Activated CD4-positive, alpha-beta T cell treated with anti-CD3 and anti-CD28 coated beads, Interleukin-2, amount 10 ng/mL, durations not matched to agents 24 days and 14 days (primary cell): ENCODE results near the gene VGLL4. TPM values are rescaled to one million over a fixed set of nuclear protein-coding genes. Genes with fewer than 3 reads are reported as not detected.

Experiments used
- DNase-seq: peaks from one replicate; pipeline ENCODE4 v3.0.0; 2022
- H3K27ac Mint-ChIP-seq: one replicate; pipeline ENCODE4 v1.8.0; 2022; ENCODE audit warnings: mild to moderate bottlenecking, mixed read lengths
- H3K27me3 Mint-ChIP-seq: one replicate; pipeline ENCODE4 v1.8.0; 2022; ENCODE audit warnings: mixed read lengths
- H3K36me3 Mint-ChIP-seq: one replicate; pipeline ENCODE4 v1.8.0; 2022; ENCODE audit warnings: low read depth, mild to moderate bottlenecking, mixed read lengths
- H3K4me1 Mint-ChIP-seq: one replicate; pipeline ENCODE4 v1.8.0; 2021; ENCODE audit warnings: mixed read lengths
- H3K4me3 Mint-ChIP-seq: one replicate; pipeline ENCODE4 v1.8.0; 2022; ENCODE audit warnings: mild to moderate bottlenecking, moderate library complexity, mixed read lengths
- H3K9me3 Mint-ChIP-seq: one replicate; pipeline ENCODE4 v1.8.0; 2021; ENCODE audit warnings: mixed read lengths
- intact Hi-C: fragments of 100-400 bp; cut with micrococcal nuclease; formaldehyde crosslinking; loops from one replicate; pipeline ENCODE4 v1.15.1; 2023
- total RNA-seq: library from RNA; stranded (reverse); gene quantifications from 2 replicates; pipeline ENCODE4 v1.2.3, GENCODE V29; 2022

Gene VGLL4
- total RNA-seq, 1 donor from 2014 or later = 44.0 TPM

DNA sequence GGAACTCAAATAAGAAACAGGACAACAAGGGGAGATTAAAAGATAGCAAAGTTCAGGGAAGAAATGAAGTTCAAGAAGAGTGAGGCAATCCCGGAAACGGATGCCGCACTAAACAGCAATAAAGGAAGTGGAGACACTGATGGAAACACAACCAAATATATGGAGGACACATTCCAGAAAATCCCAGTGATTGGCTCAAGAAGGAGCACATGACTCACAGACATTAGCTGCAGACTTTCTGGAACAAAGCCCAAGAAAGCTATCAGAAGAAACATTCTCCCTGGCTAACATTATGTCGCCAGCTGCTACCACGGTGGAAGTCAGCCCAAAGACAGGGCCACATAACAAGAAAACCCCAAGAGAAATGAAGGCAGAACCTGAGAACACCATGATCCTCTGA lies 18.1 kb upstream of the VGLL4 start:
- intact Hi-C loops = no loop called here
- Mint-ChIP-seq H3K9me3 (no peaks in the 10 kb centered on the region), H3K27me3 (no peaks in the 10 kb centered on the region), H3K36me3 (no peaks in the 10 kb centered on the region), H3K4me3 (no peak overlapping the region), H3K27ac (no peak overlapping the region), H3K4me1 (no peaks in the 10 kb centered on the region)
- no peak for DNase-seq

DNA sequence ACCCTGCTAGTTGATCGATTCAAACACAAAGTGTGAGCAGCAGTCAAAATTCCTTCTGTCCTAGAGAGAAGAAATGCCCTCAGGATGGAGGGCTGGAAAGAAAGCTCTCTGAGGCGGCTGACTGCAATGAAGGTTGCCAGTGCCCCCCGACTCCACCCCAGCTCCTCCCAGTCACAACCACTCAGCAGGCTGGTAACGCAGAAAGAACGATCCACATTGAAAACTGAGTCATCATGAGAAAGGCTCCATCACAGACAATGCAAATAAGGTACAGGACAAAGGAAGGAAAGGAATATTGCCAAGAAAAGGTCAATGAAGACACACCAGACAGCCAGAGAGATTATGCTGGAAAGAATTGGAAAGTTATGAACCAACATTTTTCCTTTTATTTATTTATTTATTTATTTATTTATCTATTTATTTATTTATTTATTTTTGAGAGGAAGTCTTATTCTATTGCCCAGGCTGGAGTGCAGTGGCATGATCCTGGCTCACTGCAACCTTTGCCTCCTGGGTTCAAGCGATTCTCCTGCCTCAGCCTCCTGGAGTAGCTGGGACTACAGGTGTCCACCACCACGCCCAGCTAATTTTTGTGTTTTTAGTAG lies 17.4 kb upstream of the VGLL4 start:
- no peak overlapping the region for H3K4me3 Mint-ChIP-seq

DNA sequence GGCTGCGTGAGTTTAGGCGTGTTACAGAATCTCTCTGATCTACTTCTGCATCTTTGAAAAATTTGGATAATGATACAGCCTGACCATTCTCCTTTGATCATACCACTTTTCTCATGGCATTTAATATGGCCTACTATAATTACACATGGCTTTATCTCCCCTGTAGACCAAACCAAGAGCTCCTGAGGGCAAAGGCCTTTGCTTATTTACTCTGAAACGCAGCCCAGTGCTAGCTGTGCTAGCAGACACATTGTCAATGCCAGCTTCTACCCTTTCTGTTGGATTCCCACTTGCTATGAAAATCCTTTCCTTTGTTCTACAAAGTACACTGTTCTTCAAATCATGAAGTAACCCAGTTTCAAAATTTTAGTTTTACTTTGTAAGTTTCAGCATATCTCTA lies 16.5 kb upstream of the VGLL4 start:
- Mint-ChIP-seq H3K27me3 (no peaks in the 10 kb centered on the region), H3K9me3 (no peaks in the 10 kb centered on the region), H3K27ac (no peak overlapping the region), H3K36me3 (no peaks in the 10 kb centered on the region), H3K4me1 (peaks cover 2% of the 10 kb centered on the region), H3K4me3 (no peak overlapping the region)
- intact Hi-C loops = no loop called here
- no peak for DNase-seq

More for the DNA sequence above, 17.4 kb upstream of the VGLL4 start:
- no peak for DNase-seq
- Mint-ChIP-seq H3K36me3 (no peaks in the 10 kb centered on the region), H3K4me1 (no peaks in the 10 kb centered on the region), H3K27me3 (no peaks in the 10 kb centered on the region), H3K9me3 (no peaks in the 10 kb centered on the region), H3K27ac (no peak overlapping the region)
- intact Hi-C loops = no loop called here

DNA sequence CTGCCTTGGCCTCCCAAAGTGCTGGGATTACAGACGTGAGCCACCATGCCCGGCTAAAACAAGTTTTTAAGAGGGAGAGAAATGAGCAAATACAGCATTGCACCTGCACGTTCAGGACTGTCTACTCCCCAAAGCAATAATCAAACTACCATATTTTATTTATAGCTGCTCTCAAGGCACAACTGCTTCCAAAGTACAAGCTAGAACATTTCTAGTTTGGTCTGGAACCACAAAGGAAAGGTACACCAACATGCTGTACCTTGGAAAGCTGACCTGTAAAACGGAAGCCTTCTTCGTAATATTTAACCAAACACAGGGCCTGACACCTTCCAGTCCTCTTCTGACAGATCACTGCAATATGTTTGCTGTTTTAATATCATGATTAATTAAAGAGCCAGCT lies 14.5 kb upstream of the VGLL4 start:
- peaks cover 2% of the 10 kb centered on the region for H3K4me1 Mint-ChIP-seq
- no peaks in the 10 kb centered on the region for H3K9me3 Mint-ChIP-seq
- intact Hi-C loops = loop anchor here (10.0 kb wide), 1 partner anchor 593 kb away; no protein-coding TSS in a partner anchor
- H3K27me3 Mint-ChIP-seq = peaks cover 4% of the 10 kb centered on the region
- DNase-seq = no peak
- H3K4me3 Mint-ChIP-seq = no peak overlapping the region
- no peaks in the 10 kb centered on the region for H3K36me3 Mint-ChIP-seq
- no peak overlapping the region for H3K27ac Mint-ChIP-seq

DNA sequence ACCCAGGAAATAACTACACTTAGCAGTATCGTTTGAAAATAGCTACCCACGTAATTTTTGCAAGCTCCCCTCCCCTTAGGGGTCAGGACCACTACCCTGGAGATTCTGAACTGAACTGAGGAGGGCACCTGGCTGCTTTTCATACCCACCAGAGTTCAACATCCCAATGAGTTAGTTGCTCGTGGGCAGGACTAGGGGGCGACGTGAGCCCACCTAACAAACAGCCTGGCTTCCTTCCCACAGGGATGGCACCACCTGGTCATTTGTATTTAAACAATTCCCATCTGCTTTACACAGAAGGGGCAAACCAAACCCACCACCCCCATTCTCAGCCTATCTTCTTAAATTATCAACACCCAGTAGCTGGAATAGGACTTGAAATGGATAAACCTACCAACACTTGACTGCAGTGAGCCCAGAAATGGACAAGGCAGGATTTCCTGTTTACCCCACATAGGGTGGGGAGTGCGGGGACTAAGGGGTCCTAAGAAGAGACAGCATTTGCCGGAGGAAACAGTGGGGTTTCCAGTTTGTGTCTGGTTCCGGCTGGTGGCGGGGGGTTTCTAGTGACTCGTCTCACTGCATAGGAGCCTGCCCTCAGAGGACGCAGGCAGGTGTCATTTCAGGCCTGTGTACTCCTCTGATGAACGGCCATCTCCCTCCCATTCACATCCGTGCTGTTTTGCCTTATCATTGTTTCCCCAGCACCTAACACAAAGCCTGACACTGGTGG lies 11.6 kb upstream of the VGLL4 start:
- H3K36me3 Mint-ChIP-seq = no peaks in the 10 kb centered on the region
- H3K27ac Mint-ChIP-seq = no peak overlapping the region
- H3K27me3 Mint-ChIP-seq = peaks cover 13% of the 10 kb centered on the region
- no peaks in the 10 kb centered on the region for H3K9me3 Mint-ChIP-seq
- peaks cover 5% of the 10 kb centered on the region for H3K4me1 Mint-ChIP-seq
- DNase-seq = no peak
- H3K4me3 Mint-ChIP-seq = no peak overlapping the region
- intact Hi-C loops = loop anchor here (10.0 kb wide), 1 partner anchor 591 kb away; no protein-coding TSS in a partner anchor

DNA sequence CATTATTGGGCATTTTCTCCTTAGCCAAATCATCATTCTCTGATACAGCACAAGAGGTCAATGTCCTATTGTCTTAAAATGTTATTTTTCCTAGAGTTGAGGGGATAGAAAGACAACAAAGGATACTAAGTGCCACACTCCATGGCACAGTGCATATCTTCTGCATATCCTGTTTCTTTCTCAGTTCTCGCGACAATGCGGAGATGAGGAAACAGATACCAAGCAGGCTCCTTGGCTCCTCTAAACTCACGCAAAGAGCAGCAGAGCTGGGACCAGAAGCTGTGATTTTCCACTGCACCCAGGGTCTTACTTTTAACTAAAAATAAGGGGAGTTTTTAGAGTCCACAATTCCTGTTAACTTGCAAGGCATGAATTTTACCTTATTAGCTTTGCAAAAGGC lies 10.5 kb upstream of the VGLL4 start:
- no peak overlapping the region for H3K4me3 Mint-ChIP-seq
- H3K4me1 Mint-ChIP-seq = peaks cover 5% of the 10 kb centered on the region
- no peaks in the 10 kb centered on the region for H3K36me3 Mint-ChIP-seq
- DNase-seq = no peak
- H3K9me3 Mint-ChIP-seq = no peaks in the 10 kb centered on the region
- H3K27me3 Mint-ChIP-seq = peaks cover 13% of the 10 kb centered on the region
- H3K27ac Mint-ChIP-seq = no peak overlapping the region
- intact Hi-C loops = loop anchor here (5.0 to 10.0 kb wide), 2 partner anchors 589 to 707 kb away; no protein-coding TSS in a partner anchor

DNA sequence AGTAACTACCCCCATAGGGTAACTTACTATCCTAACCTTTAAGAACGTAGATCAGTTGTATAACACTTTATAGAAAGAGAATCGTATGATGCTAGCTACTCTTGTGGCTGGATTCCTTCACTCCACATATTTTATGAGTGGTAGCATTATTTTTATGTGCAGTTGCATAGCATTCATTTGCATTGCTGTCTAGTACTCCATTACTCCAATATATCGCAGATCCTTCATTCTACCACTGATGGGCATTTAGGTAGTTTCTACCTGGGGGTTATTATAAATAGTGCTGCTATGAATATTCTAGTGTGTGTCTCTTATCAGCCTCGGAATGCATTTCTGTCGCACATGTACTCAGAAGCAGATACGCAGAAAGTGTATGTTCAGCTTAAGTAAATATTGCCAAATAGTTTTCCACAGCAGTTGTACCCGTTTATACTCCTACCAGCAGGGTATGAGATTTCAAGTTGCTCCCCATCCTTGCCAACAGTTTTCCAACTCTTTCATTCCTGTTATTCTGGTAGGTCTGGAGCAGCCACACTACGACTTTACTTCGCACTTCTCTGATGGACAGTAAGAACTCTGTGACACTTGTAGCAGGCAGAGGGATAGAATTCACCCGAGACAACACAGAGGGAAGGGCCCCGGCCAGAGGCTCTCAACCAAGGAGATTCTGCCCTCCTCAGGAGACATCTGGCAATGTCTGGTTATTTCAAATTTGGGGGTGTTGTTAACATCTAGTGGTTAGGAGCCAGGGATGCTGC lies 9.8 kb upstream of the VGLL4 start:
- no peak for DNase-seq
- H3K4me1 Mint-ChIP-seq = peaks cover 5% of the 10 kb centered on the region
- no peak overlapping the region for H3K27ac Mint-ChIP-seq
- peaks cover 15% of the 10 kb centered on the region for H3K27me3 Mint-ChIP-seq
- H3K36me3 Mint-ChIP-seq = no peaks in the 10 kb centered on the region
- no peaks in the 10 kb centered on the region for H3K9me3 Mint-ChIP-seq
- H3K4me3 Mint-ChIP-seq = no peak overlapping the region
- intact Hi-C loops = loop anchor here (5.0 to 10.0 kb wide), 2 partner anchors 589 to 706 kb away; no protein-coding TSS in a partner anchor

DNA sequence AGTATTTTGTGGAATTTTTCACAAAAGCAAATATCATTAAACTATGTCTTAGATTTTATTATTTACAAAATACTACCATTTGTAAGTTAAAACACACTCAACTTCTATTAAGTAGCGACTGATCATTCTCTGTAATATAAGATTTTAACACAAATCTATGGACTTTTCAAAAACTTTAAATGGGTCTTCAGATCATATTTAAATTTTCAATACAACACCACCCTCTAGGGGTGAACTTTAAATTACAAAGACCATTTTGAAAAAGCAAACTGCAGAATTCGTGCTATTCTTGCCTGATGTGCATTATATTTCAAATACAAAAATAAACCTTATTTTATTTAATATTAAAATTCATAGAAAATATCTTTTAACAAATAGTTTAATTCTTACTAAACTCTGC lies 8.2 kb upstream of the VGLL4 start:
- Mint-ChIP-seq H3K27me3 (peaks cover 28% of the 10 kb centered on the region), H3K4me3 (no peak overlapping the region), H3K9me3 (no peaks in the 10 kb centered on the region), H3K4me1 (peaks cover 5% of the 10 kb centered on the region), H3K27ac (no peak overlapping the region), H3K36me3 (no peaks in the 10 kb centered on the region)
- DNase-seq = no peak
- intact Hi-C loops = loop anchor here (1.0 to 10.0 kb wide), 3 partner anchors 273 to 705 kb away; no protein-coding TSS in a partner anchor

DNA sequence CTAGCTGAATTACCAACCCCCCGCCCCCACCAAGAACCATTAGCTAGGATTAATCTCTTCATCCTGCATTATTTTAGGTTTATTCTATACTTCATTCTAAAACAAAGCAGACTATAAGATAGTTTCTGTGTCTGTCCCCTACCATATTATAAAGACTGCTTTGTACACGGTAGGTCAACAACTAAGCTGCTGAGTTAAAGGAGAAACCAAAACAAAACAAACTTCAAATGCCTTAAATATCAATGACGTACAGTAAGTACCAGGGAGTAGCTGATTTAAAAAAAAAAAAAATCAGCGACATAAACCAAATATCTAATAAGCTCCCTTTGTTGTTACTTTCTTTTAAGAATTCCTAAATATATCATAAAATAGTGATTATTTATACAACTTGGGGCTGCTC lies 7.8 kb upstream of the VGLL4 start:
- no peaks in the 10 kb centered on the region for H3K9me3 Mint-ChIP-seq
- no peak overlapping the region for H3K4me3 Mint-ChIP-seq
- no peaks in the 10 kb centered on the region for H3K36me3 Mint-ChIP-seq
- no peak overlapping the region for H3K27ac Mint-ChIP-seq
- DNase-seq = no peak
- H3K27me3 Mint-ChIP-seq = peaks cover 28% of the 10 kb centered on the region
- intact Hi-C loops = loop anchor here (5.0 to 10.0 kb wide), 2 partner anchors 587 to 704 kb away; no protein-coding TSS in a partner anchor
- peaks cover 5% of the 10 kb centered on the region for H3K4me1 Mint-ChIP-seq

DNA sequence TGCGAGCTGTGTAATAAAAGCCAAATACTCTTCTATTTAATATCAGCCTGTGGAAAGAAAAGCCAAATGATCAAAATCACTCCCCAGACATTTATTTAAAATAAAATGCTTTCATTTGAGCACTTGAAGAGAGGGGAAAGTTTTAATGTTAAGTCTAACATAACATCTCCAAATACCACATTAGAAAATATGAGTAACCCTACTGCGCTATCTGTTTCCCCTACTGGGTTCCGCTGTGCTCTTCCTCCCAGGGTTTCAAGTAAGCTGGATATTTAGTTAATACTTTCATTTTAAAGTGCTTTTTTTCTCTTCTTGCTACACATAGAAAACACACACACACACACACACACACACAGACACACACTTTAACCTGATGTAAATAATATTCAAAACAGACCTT lies 6.7 kb upstream of the VGLL4 start:
- intact Hi-C loops = loop anchor here (5.0 to 10.0 kb wide), 2 partner anchors 586 to 703 kb away; no protein-coding TSS in a partner anchor
- Mint-ChIP-seq H3K9me3 (no peaks in the 10 kb centered on the region), H3K4me1 (peaks cover 2% of the 10 kb centered on the region), H3K36me3 (no peaks in the 10 kb centered on the region), H3K4me3 (no peak overlapping the region), H3K27me3 (peaks cover 28% of the 10 kb centered on the region), H3K27ac (no peak overlapping the region)
- DNase-seq = no peak

DNA sequence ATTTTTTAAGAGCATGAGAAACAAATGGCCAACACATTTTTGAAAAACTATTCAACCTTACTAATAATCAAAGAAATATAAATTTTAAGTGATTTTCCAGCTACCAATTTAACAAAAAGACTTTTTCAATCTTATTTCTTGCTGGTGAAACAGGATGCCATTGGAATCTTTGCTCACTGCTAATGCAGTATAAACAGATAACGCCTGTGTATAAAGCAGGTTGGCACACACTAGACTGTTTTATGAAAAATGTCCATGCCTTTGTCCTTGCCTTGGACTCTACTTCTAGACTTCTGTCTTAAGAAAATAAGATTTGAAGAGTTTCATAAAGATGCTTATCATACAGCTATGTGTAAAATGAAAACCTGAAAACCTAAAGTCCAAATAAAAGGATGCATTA lies 5.0 kb upstream of the VGLL4 start:
- Mint-ChIP-seq H3K36me3 (no peaks in the 10 kb centered on the region), H3K27ac (no peak overlapping the region), H3K9me3 (no peaks in the 10 kb centered on the region), H3K27me3 (peaks cover 28% of the 10 kb centered on the region), H3K4me3 (no peak overlapping the region), H3K4me1 (peaks cover 6% of the 10 kb centered on the region)
- DNase-seq = no peak
- intact Hi-C loops = loop anchor here (10.0 kb wide), 1 partner anchor 64 kb away; no protein-coding TSS in a partner anchor

DNA sequence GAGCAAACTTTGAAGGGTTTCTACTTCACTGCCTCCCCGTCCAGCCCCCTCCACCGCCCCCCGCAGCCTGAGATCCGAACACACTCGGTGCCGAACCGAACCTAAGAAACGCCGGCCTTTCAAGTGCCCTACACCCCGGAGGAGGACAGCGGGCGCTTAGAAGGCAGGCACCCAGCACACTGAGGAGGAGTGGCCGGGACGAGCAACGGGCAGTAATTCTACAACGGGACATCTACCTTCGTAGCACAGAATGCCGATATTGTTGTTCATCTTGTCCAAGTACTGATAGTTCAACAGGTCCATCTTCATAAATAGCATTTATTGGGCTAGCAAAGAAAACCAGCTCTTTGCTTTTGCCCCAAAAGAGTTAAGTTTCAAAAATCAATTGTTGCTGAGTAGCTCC lies 513 bp downstream of the VGLL4 start:
- Mint-ChIP-seq H3K4me3 (peak overlapping the region; percentile 99), H3K27me3 (peaks cover 10% of the 10 kb centered on the region), H3K36me3 (peaks cover 21% of the 10 kb centered on the region), H3K27ac (peak overlapping the region; percentile 97), H3K4me1 (peaks cover 42% of the 10 kb centered on the region), H3K9me3 (no peaks in the 10 kb centered on the region)
- intact Hi-C loops = loop anchor here (5.0 to 10.0 kb wide), 4 partner anchors 58 to 406 kb away; no protein-coding TSS in a partner anchor
- peak; percentile 78 for DNase-seq

DNA sequence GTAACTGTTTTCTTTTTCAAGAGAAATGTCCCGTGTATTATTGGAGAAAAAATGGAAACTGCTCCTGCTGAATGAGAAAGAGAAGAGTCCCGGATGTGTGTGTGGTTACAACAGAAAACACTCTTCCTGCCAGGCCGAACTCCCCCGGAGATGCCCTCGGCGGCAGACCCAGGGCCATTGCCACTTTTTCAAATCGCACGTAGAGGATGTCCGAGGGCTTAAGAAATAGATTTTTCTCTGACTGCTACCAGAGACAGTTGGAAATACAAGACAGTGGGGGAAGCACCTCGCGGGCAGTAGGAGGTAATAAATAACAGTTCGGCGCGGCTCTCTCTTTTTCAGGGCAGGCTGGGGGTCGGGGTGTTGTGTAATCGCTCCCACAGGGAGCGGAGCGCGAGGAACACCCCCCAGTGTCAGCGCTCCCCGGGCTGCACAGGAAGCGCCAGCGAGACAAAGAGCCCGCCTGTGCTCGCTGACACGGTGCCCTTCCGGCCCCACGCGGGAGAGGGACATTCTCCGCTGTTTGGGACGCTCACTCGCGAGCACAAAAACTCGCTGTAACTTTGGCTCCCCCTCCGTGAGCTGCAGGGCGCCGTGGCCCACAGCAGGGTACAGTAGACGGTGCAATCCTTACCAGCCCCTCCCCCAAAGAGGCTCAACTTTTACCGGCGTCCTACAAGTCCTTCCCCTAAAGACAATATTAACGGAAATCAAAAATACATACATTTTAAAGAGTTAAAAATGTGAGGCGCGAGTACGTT lies 1.1 kb downstream of the VGLL4 start:
- peak overlapping the region; percentile 99 for H3K4me3 Mint-ChIP-seq
- peak overlapping the region; percentile 97 for H3K27ac Mint-ChIP-seq
- H3K9me3 Mint-ChIP-seq = no peaks in the 10 kb centered on the region
- intact Hi-C loops = loop anchor here (1.0 to 10.0 kb wide), 5 partner anchors 16 to 405 kb away; no protein-coding TSS in a partner anchor
- H3K36me3 Mint-ChIP-seq = peaks cover 21% of the 10 kb centered on the region
- H3K27me3 Mint-ChIP-seq = peaks cover 4% of the 10 kb centered on the region
- H3K4me1 Mint-ChIP-seq = peaks cover 48% of the 10 kb centered on the region
- peak; percentile 91 for DNase-seq
